ENCODE measurements around the gene SLC35F2.

DNA sequence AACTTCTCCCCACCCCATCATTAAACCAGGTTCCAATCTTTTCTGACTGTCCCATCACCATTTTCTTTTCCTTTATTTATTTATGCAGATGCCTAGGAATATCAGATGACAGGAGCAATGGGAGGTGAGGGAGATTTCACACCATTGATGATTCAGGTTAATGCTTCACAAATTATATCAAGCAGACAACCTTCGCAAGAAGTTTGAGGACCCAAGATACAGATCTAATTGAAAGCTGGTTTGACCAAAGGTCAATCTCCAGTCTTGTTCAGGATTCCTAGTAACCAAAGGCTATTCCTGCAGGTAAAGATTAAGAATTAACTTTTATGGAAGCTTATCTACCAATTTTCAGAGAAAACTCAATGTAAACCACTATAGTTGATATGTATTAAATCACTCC, 54.4 kb downstream of the SLC35F2 start:
- TF ChIP-seq EP300 (IDR thresholded peaks at IDR 0.05), result no peak
- TF ChIP-seq, protein P1, sequence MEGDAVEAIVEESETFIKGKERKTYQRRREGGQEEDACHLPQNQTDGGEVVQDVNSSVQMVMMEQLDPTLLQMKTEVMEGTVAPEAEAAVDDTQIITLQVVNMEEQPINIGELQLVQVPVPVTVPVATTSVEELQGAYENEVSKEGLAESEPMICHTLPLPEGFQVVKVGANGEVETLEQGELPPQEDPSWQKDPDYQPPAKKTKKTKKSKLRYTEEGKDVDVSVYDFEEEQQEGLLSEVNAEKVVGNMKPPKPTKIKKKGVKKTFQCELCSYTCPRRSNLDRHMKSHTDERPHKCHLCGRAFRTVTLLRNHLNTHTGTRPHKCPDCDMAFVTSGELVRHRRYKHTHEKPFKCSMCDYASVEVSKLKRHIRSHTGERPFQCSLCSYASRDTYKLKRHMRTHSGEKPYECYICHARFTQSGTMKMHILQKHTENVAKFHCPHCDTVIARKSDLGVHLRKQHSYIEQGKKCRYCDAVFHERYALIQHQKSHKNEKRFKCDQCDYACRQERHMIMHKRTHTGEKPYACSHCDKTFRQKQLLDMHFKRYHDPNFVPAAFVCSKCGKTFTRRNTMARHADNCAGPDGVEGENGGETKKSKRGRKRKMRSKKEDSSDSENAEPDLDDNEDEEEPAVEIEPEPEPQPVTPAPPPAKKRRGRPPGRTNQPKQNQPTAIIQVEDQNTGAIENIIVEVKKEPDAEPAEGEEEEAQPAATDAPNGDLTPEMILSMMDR (IDR thresholded peaks at IDR 0.05), result no peak

All from gastroesophageal sphincter (tissue), 3 donors.